Ishikawa (cell line): ENCODE results near the gene RIMBP2.

Experiments used
- CEBPB ChIP-seq: IDR thresholded peaks from 2 replicates; pipeline ENCODE4 v1.6.1; 2012
- CREB1 ChIP-seq: IDR thresholded peaks from 2 replicates; pipeline ENCODE4 v1.6.1; 2012; ENCODE audit warnings: low read depth
- EGR1 ChIP-seq: IDR thresholded peaks from 2 replicates; pipeline ENCODE4 v1.6.1; 2012
- EP300 ChIP-seq: IDR thresholded peaks from 2 replicates; pipeline ENCODE4 v1.6.1; 2012; ENCODE audit warnings: borderline replicate concordance
- FOXM1 ChIP-seq: IDR thresholded peaks from 2 replicates; pipeline ENCODE4 v1.6.1; 2012; ENCODE audit warnings: low read depth, borderline replicate concordance
- MAX ChIP-seq: IDR thresholded peaks from 2 replicates; pipeline ENCODE4 v1.6.1; 2012
- NFIC ChIP-seq: IDR thresholded peaks from 2 replicates; pipeline ENCODE4 v1.6.1; 2012
- RAD21 ChIP-seq: IDR thresholded peaks from 2 replicates; pipeline ENCODE4 v1.6.1; 2012; ENCODE audit warnings: low read depth
- REST ChIP-seq: IDR thresholded peaks from 2 replicates; pipeline ENCODE4 v1.6.1; 2012; ENCODE audit warnings: low read depth, mild to moderate bottlenecking
- TAF1 ChIP-seq: IDR thresholded peaks from 2 replicates; pipeline ENCODE4 v1.6.1; 2012; ENCODE audit warnings: low read depth, mild to moderate bottlenecking
- TCF12 ChIP-seq: IDR thresholded peaks from 2 replicates; pipeline ENCODE4 v1.6.1; 2012; ENCODE audit warnings: low read depth
- TEAD4 ChIP-seq: IDR thresholded peaks from 2 replicates; pipeline ENCODE4 v1.6.1; 2012
- USF1 ChIP-seq: IDR thresholded peaks from 2 replicates; pipeline ENCODE4 v1.6.1; 2012
- YY1 ChIP-seq: IDR thresholded peaks from 2 replicates; pipeline ENCODE4 v1.6.1; 2012; ENCODE audit warnings: low read depth
- ZBTB7A ChIP-seq: IDR thresholded peaks from 2 replicates; pipeline ENCODE4 v1.6.1; 2012; ENCODE audit warnings: low read depth

RIMBP2 gene

GRCh38 chr12:130353081-130353480 lies 363.0 kb downstream of the RIMBP2 start:
- no peak for TF ChIP-seq FOXM1
- TF ChIP-seq EGR1, result no peak
- TF ChIP-seq EP300, result no peak
- TF ChIP-seq USF1, result no peak
- no peak for TF ChIP-seq TAF1
- TF ChIP-seq YY1, result no peak
- TF ChIP-seq RAD21, result no peak
- TF ChIP-seq TEAD4, result no peak
- no peak for TF ChIP-seq MAX

- no peak for TF ChIP-seq ZBTB7A
- TF ChIP-seq TAF1, result no peak
- no peak for TF ChIP-seq REST
- TF ChIP-seq NFIC, result no peak
- no peak for TF ChIP-seq CREB1
- TF ChIP-seq CEBPB, result no peak
- no peak for TF ChIP-seq EGR1
- TF ChIP-seq FOXM1, result no peak
- no peak for TF ChIP-seq MAX
- no peak for TF ChIP-seq RAD21
- TF ChIP-seq USF1, result no peak
- no peak for TF ChIP-seq TEAD4
These were observed 364.8 kb downstream of the RIMBP2 start for GRCh38 chr12:130351326-130351725.

GRCh38 chr12:130350715-130351114 lies 365.4 kb downstream of the RIMBP2 start:
- TF ChIP-seq REST, result no peak

GRCh38 chr12:130347588-130347987 lies 368.5 kb downstream of the RIMBP2 start:
- TF ChIP-seq EP300, result no peak
- TF ChIP-seq RAD21, result no peak
- TF ChIP-seq TAF1, result no peak
- TF ChIP-seq FOXM1, result no peak
- TF ChIP-seq EGR1, result no peak
- TF ChIP-seq YY1, result no peak
- TF ChIP-seq TEAD4, result no peak
- no peak for TF ChIP-seq USF1
- no peak for TF ChIP-seq NFIC
- no peak for TF ChIP-seq ZBTB7A
- no peak for TF ChIP-seq CREB1
- TF ChIP-seq MAX, result no peak
- no peak for TF ChIP-seq REST
- no peak for TF ChIP-seq CEBPB
- no peak for TF ChIP-seq TCF12
